NCI-H2107 treated with DMSO at 0.1 percent for 48 hours (cell line): ENCODE results near the gene TTC28.

ENCODE experiments used
- DNase-seq: peaks from one replicate; lab custom pipeline; 2025; ENCODE audit not compliant: unreplicated experiment; lab: John Stamatoyannopoulos, UW

TTC28 gene

GRCh38 chr22:28155808-28156207 is 523.8 kb downstream of the TTC28 start:
- no peak for DNase-seq

GRCh38 chr22:28154861-28155260 is 524.8 kb downstream of the TTC28 start:
- DNase-seq, result no peak

GRCh38 chr22:28151151-28151816 is 528.4 kb downstream of the TTC28 start:
- DNase-seq, result no peak

GRCh38 chr22:28148816-28149465 is 530.7 kb downstream of the TTC28 start:
- no peak for DNase-seq

GRCh38 chr22:28147401-28147800 is 532.2 kb downstream of the TTC28 start:
- no peak for DNase-seq

GRCh38 chr22:28146401-28147314 is 533.0 kb downstream of the TTC28 start:
- no peak for DNase-seq

- no peak for DNase-seq
Observed at GRCh38 chr22:28143961-28144745, 535.5 kb downstream of the TTC28 start.

- no peak for DNase-seq
Observed at GRCh38 chr22:28143241-28143865, 536.3 kb downstream of the TTC28 start.

- no peak for DNase-seq
Observed at GRCh38 chr22:28142361-28142961, 537.2 kb downstream of the TTC28 start.

GRCh38 chr22:28141614-28142013 is 538.0 kb downstream of the TTC28 start:
- no peak for DNase-seq

- DNase-seq, result no peak
Observed at GRCh38 chr22:28139961-28140360, 539.7 kb downstream of the TTC28 start.

GRCh38 chr22:28139516-28139915 is 540.1 kb downstream of the TTC28 start:
- DNase-seq, result no peak

- DNase-seq, result no peak
Observed at GRCh38 chr22:28137036-28137435, 542.6 kb downstream of the TTC28 start.

- no peak for DNase-seq
Observed at GRCh38 chr22:28132466-28132865, 547.2 kb downstream of the TTC28 start.

GRCh38 chr22:28129319-28129962 is 550.2 kb downstream of the TTC28 start:
- no peak for DNase-seq

GRCh38 chr22:28128827-28129226 is 550.8 kb downstream of the TTC28 start:
- no peak for DNase-seq

- DNase-seq, result no peak
Observed at GRCh38 chr22:28125799-28126198, 553.8 kb downstream of the TTC28 start.

GRCh38 chr22:28123989-28124766 is 555.5 kb downstream of the TTC28 start:
- DNase-seq, result no peak
